ENCODE data around the gene APOL2. TPM values are rescaled to one million over a fixed set of nuclear protein-coding genes. Genes with fewer than 3 reads are reported as not detected.

The APOL2 gene
- polyA plus RNA-seq, 1 donor from 2014 or later = not detected

GRCh38 chr22:36259615-36260300 lies 20.4 kb upstream of the APOL2 start (continued):
- TF ChIP-seq POLR2AphosphoS5 (IDR thresholded peaks at IDR 0.05) = no peak

GRCh38 chr22:36258701-36259614 lies 19.6 kb upstream of the APOL2 start:
- H3F3A ChIP-seq (ENCODE audit: insufficient read depth, low read length, poor library complexity, severe bottlenecking) = no peaks in the 10 kb centered on the region
- no peaks in the 10 kb centered on the region for H3K9me2 ChIP-seq (ENCODE audit: insufficient read depth, low read length)
- no peak overlapping the region for H2AFZ ChIP-seq (ENCODE audit: low read depth, low read length)
- TF ChIP-seq REST (IDR thresholded peaks at IDR 0.05; ENCODE audit: borderline replicate concordance) = no peak
- no peak for TF ChIP-seq POLR2AphosphoS5 (IDR thresholded peaks at IDR 0.05)
- TF ChIP-seq SMC3 (conservative IDR thresholded peaks at IDR 0.05; ENCODE audit: poor library complexity) = no peak
- TF ChIP-seq MXI1 (conservative IDR thresholded peaks at IDR 0.05; ENCODE audit: poor library complexity, severe bottlenecking) = no peak
- TF ChIP-seq RAD21 (conservative IDR thresholded peaks at IDR 0.05) = no peak
- no peak for TF ChIP-seq TAF1 (IDR thresholded peaks at IDR 0.05; ENCODE audit: low read depth)
- no peak for TF ChIP-seq CTCF (IDR thresholded peaks at IDR 0.05; ENCODE audit: poor library complexity, severe bottlenecking)
- no peak for TF ChIP-seq EP300 (conservative IDR thresholded peaks at IDR 0.05; ENCODE audit: poor library complexity, severe bottlenecking)
- H4K20me1 ChIP-seq (ENCODE audit: insufficient read depth) = no peaks in the 10 kb centered on the region
- H3K27ac ChIP-seq (ENCODE audit: low read length) = no peak overlapping the region
- no peak overlapping the region for H3K4me2 ChIP-seq (ENCODE audit: low read length)
- no peaks in the 10 kb centered on the region for H3K79me2 ChIP-seq (replicated peaks; ENCODE audit: insufficient read depth, low read length)
- H3K9me3 ChIP-seq (ENCODE audit: low read length) = no peaks in the 10 kb centered on the region
- no peaks in the 10 kb centered on the region for H3K36me3 ChIP-seq (ENCODE audit: insufficient read depth, low read length)
- H3K4me3 ChIP-seq (ENCODE audit: low read length) = no peak overlapping the region
- no peak overlapping the region for H3K9ac ChIP-seq (ENCODE audit: low read length)
- no peaks in the 10 kb centered on the region for H3K27me3 ChIP-seq (ENCODE audit: insufficient read depth, low read depth, low read length)

- H3F3A ChIP-seq (ENCODE audit: insufficient read depth, low read length, poor library complexity, severe bottlenecking) = no peaks in the 10 kb centered on the region
- no peak overlapping the region for H3K4me2 ChIP-seq (ENCODE audit: low read length)
- H2AFZ ChIP-seq (ENCODE audit: low read depth, low read length) = no peak overlapping the region
- H3K9me2 ChIP-seq (ENCODE audit: insufficient read depth, low read length) = no peaks in the 10 kb centered on the region
- no peaks in the 10 kb centered on the region for H3K36me3 ChIP-seq (ENCODE audit: insufficient read depth, low read length)
- H3K9me3 ChIP-seq (ENCODE audit: low read length) = no peaks in the 10 kb centered on the region
- H3K27me3 ChIP-seq (ENCODE audit: insufficient read depth, low read depth, low read length) = no peaks in the 10 kb centered on the region
- H3K27ac ChIP-seq (ENCODE audit: low read length) = no peak overlapping the region
- H3K4me3 ChIP-seq (ENCODE audit: low read length) = no peak overlapping the region
- no peak overlapping the region for H3K9ac ChIP-seq (ENCODE audit: low read length)
- no peaks in the 10 kb centered on the region for H4K20me1 ChIP-seq (ENCODE audit: insufficient read depth)
- H3K79me2 ChIP-seq (replicated peaks; ENCODE audit: insufficient read depth, low read length) = no peaks in the 10 kb centered on the region
- no peak for TF ChIP-seq EP300 (conservative IDR thresholded peaks at IDR 0.05; ENCODE audit: poor library complexity, severe bottlenecking)
- TF ChIP-seq CTCF (IDR thresholded peaks at IDR 0.05; ENCODE audit: poor library complexity, severe bottlenecking) = no peak
- no peak for TF ChIP-seq POLR2AphosphoS5 (IDR thresholded peaks at IDR 0.05)
- TF ChIP-seq REST (IDR thresholded peaks at IDR 0.05; ENCODE audit: borderline replicate concordance) = no peak
- no peak for TF ChIP-seq MXI1 (conservative IDR thresholded peaks at IDR 0.05; ENCODE audit: poor library complexity, severe bottlenecking)
- no peak for TF ChIP-seq RAD21 (conservative IDR thresholded peaks at IDR 0.05)
- TF ChIP-seq EZH2 (IDR thresholded peaks at IDR 0.05; ENCODE audit: borderline replicate concordance, insufficient read depth, low read length, poor library complexity, severe bottlenecking) = no peak
- no peak for TF ChIP-seq SMC3 (conservative IDR thresholded peaks at IDR 0.05; ENCODE audit: poor library complexity)
- TF ChIP-seq TAF1 (IDR thresholded peaks at IDR 0.05; ENCODE audit: low read depth) = no peak
Measured at GRCh38 chr22:36257948-36258670, 18.8 kb upstream of the APOL2 start.
